SK-N-SH (cell line): Measurements from ENCODE around the gene CIAO3. TPM values are rescaled to one million over a fixed set of nuclear protein-coding genes. Genes with fewer than 3 reads are reported as not detected.
A peak's percentile ranks its signal among the peaks of the same experiment; 100 is the strongest.

Source experiments
- CTCF ChIA-PET: fragments of 300-600, 350-600 bp; formaldehyde crosslinking; extraction: SDS; loops from one replicate; lab custom pipeline; 2021; lab: Yijun Ruan, JAX
- POLR2A ChIA-PET: fragments of 350-600 bp; sonication (Branson Sonifier 250); formaldehyde crosslinking; extraction: SDS; loops from one replicate; lab custom pipeline; 2020; ENCODE audit warnings: antibody characterized with exemption, inconsistent platforms; lab: Yijun Ruan, JAX
- DNase-seq: peaks from one replicate; pipeline ENCODE4 v3.0.0; 2012
- H2AFZ ChIP-seq: fragments of 200-600 bp; sonication (generic); 2 replicates; pipeline ENCODE4 v1.8.1; 2016; ENCODE audit warnings: antibody characterized with exemption, mild to moderate bottlenecking, low read depth
- H3F3A ChIP-seq: fragments of 200-600 bp; sonication (generic); replicated peaks from 2 replicates; pipeline ENCODE3; 2016; ENCODE audit warnings: antibody characterized with exemption, mild to moderate bottlenecking; ENCODE audit not compliant: insufficient read depth
- H3K27ac ChIP-seq, 2 experiments: fragments of 200-500 bp in 1 of 2; fragments of 200-600 bp in 1 of 2; sonication (Bioruptor generic) in 1 of 2; sonication (generic), shearing (Covaris generic) in 1 of 2; 2 replicates each; pipeline versions ENCODE4 v1.5.1 to v1.6.1; 2014 to 2016; ENCODE audit warnings: low read depth in 2 of 2, inconsistent platforms in 1 of 2, low read length in 1 of 2, mild to moderate bottlenecking in 1 of 2, mixed read lengths in 1 of 2
- H3K27me3 ChIP-seq: fragments of 200-600 bp; sonication (generic), shearing (Covaris generic); 2 replicates; pipeline ENCODE4 v1.6.1; 2016; ENCODE audit warnings: mixed run types; ENCODE audit not compliant: insufficient read depth
- H3K36me3 ChIP-seq, 2 experiments: fragments of 200-500 bp in 1 of 2; fragments of 200-600 bp in 1 of 2; sonication (Bioruptor generic) in 1 of 2; sonication (generic) in 1 of 2; replicated peaks in 1 of 2; 2 replicates each; pipeline versions ENCODE3 to v1.5.1; 2014 to 2016; ENCODE audit warnings: low read length in 1 of 2, mild to moderate bottlenecking in 1 of 2; ENCODE audit not compliant: insufficient read depth in 2 of 2, control insufficient read depth in 1 of 2
- H3K4me1 ChIP-seq, 2 experiments: fragments of 200-500 bp in 1 of 2; fragments of 200-600 bp in 1 of 2; sonication (Bioruptor generic) in 1 of 2; sonication (generic), shearing (Covaris generic) in 1 of 2; 2 replicates each; pipeline versions ENCODE4 v1.5.1 to v1.6.1; 2014 to 2016; ENCODE audit warnings: low read depth in 1 of 2, low read length in 1 of 2, mixed run types in 1 of 2; ENCODE audit not compliant: insufficient read depth in 2 of 2, control insufficient read depth in 1 of 2
- H3K4me2 ChIP-seq: fragments of 200-600 bp; sonication (generic), shearing (Covaris generic); 2 replicates; pipeline ENCODE4 v1.6.1; 2017; ENCODE audit warnings: mixed run types
- H3K4me3 ChIP-seq, 2 experiments: fragments of 200-500 bp in 1 of 2; fragments of 200-600 bp in 1 of 2; sonication (Bioruptor generic) in 1 of 2; sonication (generic), shearing (Covaris generic) in 1 of 2; 2 replicates each; pipeline versions ENCODE4 v1.5.1 to v1.8.1; 2014 to 2016; ENCODE audit warnings: low read depth in 2 of 2, inconsistent platforms in 1 of 2, low read length in 1 of 2, mild to moderate bottlenecking in 1 of 2, mixed read lengths in 1 of 2, moderate library complexity in 1 of 2
- H3K79me2 ChIP-seq: fragments of 200-600 bp; sonication (generic); 2 replicates; pipeline ENCODE4 v1.8.1; 2017; ENCODE audit warnings: mild to moderate bottlenecking; ENCODE audit not compliant: insufficient read depth
- H3K9ac ChIP-seq: fragments of 200-600 bp; sonication (generic); 2 replicates; pipeline ENCODE4 v1.6.1; 2017; ENCODE audit warnings: mixed run types
- H3K9me2 ChIP-seq: fragments of 200-600 bp; sonication (generic); 2 replicates; pipeline ENCODE4 v1.6.1; 2017; ENCODE audit warnings: mixed run types
- H3K9me3 ChIP-seq: fragments of 200-600 bp; sonication (generic); 2 replicates; pipeline ENCODE4 v1.6.1; 2017; ENCODE audit warnings: mixed run types, mild to moderate bottlenecking, moderate library complexity
- H4K20me1 ChIP-seq: fragments of 200-600 bp; sonication (generic); 2 replicates; pipeline ENCODE4 v1.6.1; 2017; ENCODE audit warnings: mild to moderate bottlenecking, mixed run types; ENCODE audit not compliant: insufficient read depth
- EP300 ChIP-seq, 2 experiments: IDR thresholded peaks; 2 replicates each; pipeline versions ENCODE4 v1.4.0 to v1.6.1; 2012; ENCODE audit warnings: borderline replicate concordance in 1 of 2, low read depth in 1 of 2, low read length in 1 of 2
- GABPA ChIP-seq: IDR thresholded peaks from 2 replicates; pipeline ENCODE4 v1.4.0; 2012; ENCODE audit warnings: low read depth, mild to moderate bottlenecking
- GATA2 ChIP-seq: sonication (generic); formaldehyde crosslinking; IDR thresholded peaks from 2 replicates; pipeline ENCODE4 v1.5.0; 2020; ENCODE audit warnings: mild to moderate bottlenecking, missing genetic modification reagents
- MXI1 ChIP-seq: IDR thresholded peaks from 2 replicates; pipeline ENCODE4 v1.6.1; 2012; ENCODE audit warnings: mild to moderate bottlenecking, low read depth, low read length, improper control_type of control experiment
- NFIC ChIP-seq: IDR thresholded peaks from 2 replicates; pipeline ENCODE4 v1.4.0; 2012; ENCODE audit warnings: borderline replicate concordance
- NRF1 ChIP-seq: IDR thresholded peaks from 2 replicates; pipeline ENCODE4 v1.6.1; 2012; ENCODE audit warnings: low read depth, mild to moderate bottlenecking, low read length
- RCOR1 ChIP-seq: fragments of 150-350 bp; IDR thresholded peaks from 2 replicates; pipeline ENCODE4 v1.6.1; 2017; ENCODE audit warnings: antibody characterized with exemption, low read length
- RFX5 ChIP-seq: IDR thresholded peaks from 2 replicates; pipeline ENCODE4 v1.6.1; 2012; ENCODE audit warnings: mild to moderate bottlenecking, improper control_type of control experiment, low read length
- SIN3A ChIP-seq: IDR thresholded peaks from 2 replicates; pipeline ENCODE4 v1.6.1; 2012; ENCODE audit warnings: low read depth, mild to moderate bottlenecking, low read length, moderate library complexity, borderline replicate concordance
- TAF1 ChIP-seq: IDR thresholded peaks from 2 replicates; pipeline ENCODE4 v1.6.1; 2012; ENCODE audit warnings: low read depth, mild to moderate bottlenecking, low read length, moderate library complexity, borderline replicate concordance
- TEAD4 ChIP-seq: IDR thresholded peaks from 2 replicates; pipeline ENCODE4 v1.4.0; 2012; ENCODE audit warnings: mild to moderate bottlenecking, borderline replicate concordance; ENCODE audit not compliant: insufficient read depth
- YY1 ChIP-seq: IDR thresholded peaks from 2 replicates; pipeline ENCODE4 v1.4.0; 2012; ENCODE audit warnings: low read depth, mild to moderate bottlenecking
- WGBS: methylation state at CpG from one replicate; pipeline ENCODE4 v1.1.6; 2017; ENCODE audit warnings: low lambda C conversion rate; 5-methylcytosine and 5-hydroxymethylcytosine counted together
- polyA plus RNA-seq, 3 experiments: library from polyadenylated mRNA; depleted of rRNA; stranded (reverse); fragments of >200 nt; gene quantifications; 2 replicates each; pipeline ENCODE4 v1.2.3, GENCODE V29; 2012
- TF ChIP-seq, protein P1 (sequence below): IDR thresholded peaks from 2 replicates; pipeline ENCODE4 v1.6.1; 2012; ENCODE audit warnings: mild to moderate bottlenecking, low read depth, low read length, moderate library complexity
- TF ChIP-seq, protein P2 (sequence below): fragments of 150-350 bp; IDR thresholded peaks from 2 replicates; pipeline ENCODE4 v1.6.1; 2016; ENCODE audit warnings: mild to moderate bottlenecking, low read depth, low read length
- TF ChIP-seq, protein P3 (sequence below): IDR thresholded peaks from 2 replicates; pipeline ENCODE4; 2012
- TF ChIP-seq, protein P4 (sequence below): fragments of 200-600 bp; sonication (generic); IDR thresholded peaks from 2 replicates; pipeline ENCODE4 v1.6.1; 2017; ENCODE audit warnings: antibody characterized with exemption, mild to moderate bottlenecking, moderate library complexity
- TF ChIP-seq, protein P5 (sequence below): IDR thresholded peaks from 2 replicates; pipeline ENCODE4 v1.4.0; 2012; ENCODE audit warnings: low read depth, borderline replicate concordance
- TF ChIP-seq, protein P6 (sequence below): IDR thresholded peaks from 2 replicates; pipeline ENCODE4 v1.4.0; 2012; ENCODE audit warnings: low read depth, borderline replicate concordance
- TF ChIP-seq, protein P7 (sequence below): IDR thresholded peaks from 2 replicates; pipeline ENCODE4 v1.4.0; 2012; ENCODE audit warnings: low read depth

The CIAO3 gene
- polyA plus RNA-seq, 1 of the 3 experiments (the other 2 are of a cell fraction): 14.4 TPM

DNA sequence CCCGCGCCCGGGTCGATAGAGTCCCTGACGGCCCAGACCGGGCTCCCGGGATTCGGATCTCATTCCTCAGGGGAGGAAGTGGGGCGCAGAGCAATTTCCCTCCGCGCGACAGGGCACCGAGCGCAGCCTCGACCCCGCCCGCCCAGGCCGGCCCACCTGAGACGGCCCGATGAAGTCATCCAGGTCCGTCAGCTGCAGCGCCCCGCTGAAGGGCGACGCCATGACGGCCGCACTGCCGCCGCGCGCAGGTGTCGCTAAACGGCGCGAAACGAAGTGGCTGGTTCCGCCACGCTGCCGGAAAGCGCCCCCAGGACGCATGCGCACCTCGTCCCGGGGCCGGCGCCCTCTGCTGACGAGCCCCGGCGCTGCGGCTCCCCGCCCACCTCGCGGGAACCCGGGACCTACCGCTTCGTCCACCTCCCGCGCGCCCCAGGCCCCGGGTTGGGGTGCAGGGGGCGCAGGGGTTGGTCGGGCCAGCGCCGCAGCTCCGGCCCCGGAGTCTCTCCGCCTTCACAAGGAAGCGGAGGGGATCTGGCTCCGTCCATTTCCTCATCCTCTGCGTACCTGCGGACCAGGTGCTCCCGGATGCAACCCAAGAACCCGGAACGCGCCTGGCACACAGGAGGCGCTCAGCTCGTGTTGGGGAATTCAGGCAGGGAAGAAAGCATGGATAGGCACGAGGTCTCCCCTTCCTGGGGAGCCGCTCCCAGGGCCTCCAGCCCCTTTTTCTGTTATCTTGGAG is at the start of gene CIAO3 (continued):
- TF ChIP-seq, protein P1, sequence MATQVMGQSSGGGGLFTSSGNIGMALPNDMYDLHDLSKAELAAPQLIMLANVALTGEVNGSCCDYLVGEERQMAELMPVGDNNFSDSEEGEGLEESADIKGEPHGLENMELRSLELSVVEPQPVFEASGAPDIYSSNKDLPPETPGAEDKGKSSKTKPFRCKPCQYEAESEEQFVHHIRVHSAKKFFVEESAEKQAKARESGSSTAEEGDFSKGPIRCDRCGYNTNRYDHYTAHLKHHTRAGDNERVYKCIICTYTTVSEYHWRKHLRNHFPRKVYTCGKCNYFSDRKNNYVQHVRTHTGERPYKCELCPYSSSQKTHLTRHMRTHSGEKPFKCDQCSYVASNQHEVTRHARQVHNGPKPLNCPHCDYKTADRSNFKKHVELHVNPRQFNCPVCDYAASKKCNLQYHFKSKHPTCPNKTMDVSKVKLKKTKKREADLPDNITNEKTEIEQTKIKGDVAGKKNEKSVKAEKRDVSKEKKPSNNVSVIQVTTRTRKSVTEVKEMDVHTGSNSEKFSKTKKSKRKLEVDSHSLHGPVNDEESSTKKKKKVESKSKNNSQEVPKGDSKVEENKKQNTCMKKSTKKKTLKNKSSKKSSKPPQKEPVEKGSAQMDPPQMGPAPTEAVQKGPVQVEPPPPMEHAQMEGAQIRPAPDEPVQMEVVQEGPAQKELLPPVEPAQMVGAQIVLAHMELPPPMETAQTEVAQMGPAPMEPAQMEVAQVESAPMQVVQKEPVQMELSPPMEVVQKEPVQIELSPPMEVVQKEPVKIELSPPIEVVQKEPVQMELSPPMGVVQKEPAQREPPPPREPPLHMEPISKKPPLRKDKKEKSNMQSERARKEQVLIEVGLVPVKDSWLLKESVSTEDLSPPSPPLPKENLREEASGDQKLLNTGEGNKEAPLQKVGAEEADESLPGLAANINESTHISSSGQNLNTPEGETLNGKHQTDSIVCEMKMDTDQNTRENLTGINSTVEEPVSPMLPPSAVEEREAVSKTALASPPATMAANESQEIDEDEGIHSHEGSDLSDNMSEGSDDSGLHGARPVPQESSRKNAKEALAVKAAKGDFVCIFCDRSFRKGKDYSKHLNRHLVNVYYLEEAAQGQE: 0 out of 2 replicates have a peak, but pooled peaks have one; percentile 33
- TF ChIP-seq, protein P2, sequence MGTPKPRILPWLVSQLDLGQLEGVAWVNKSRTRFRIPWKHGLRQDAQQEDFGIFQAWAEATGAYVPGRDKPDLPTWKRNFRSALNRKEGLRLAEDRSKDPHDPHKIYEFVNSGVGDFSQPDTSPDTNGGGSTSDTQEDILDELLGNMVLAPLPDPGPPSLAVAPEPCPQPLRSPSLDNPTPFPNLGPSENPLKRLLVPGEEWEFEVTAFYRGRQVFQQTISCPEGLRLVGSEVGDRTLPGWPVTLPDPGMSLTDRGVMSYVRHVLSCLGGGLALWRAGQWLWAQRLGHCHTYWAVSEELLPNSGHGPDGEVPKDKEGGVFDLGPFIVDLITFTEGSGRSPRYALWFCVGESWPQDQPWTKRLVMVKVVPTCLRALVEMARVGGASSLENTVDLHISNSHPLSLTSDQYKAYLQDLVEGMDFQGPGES: no peak
- TF ChIP-seq, protein P3, sequence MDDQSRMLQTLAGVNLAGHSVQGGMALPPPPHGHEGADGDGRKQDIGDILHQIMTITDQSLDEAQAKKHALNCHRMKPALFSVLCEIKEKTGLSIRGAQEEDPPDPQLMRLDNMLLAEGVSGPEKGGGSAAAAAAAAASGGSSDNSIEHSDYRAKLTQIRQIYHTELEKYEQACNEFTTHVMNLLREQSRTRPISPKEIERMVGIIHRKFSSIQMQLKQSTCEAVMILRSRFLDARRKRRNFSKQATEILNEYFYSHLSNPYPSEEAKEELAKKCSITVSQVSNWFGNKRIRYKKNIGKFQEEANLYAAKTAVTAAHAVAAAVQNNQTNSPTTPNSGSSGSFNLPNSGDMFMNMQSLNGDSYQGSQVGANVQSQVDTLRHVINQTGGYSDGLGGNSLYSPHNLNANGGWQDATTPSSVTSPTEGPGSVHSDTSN: peak; percentile 44
- TF ChIP-seq RFX5: no peak
- peak; percentile 60 for TF ChIP-seq GABPA
- TF ChIP-seq, protein P4, sequence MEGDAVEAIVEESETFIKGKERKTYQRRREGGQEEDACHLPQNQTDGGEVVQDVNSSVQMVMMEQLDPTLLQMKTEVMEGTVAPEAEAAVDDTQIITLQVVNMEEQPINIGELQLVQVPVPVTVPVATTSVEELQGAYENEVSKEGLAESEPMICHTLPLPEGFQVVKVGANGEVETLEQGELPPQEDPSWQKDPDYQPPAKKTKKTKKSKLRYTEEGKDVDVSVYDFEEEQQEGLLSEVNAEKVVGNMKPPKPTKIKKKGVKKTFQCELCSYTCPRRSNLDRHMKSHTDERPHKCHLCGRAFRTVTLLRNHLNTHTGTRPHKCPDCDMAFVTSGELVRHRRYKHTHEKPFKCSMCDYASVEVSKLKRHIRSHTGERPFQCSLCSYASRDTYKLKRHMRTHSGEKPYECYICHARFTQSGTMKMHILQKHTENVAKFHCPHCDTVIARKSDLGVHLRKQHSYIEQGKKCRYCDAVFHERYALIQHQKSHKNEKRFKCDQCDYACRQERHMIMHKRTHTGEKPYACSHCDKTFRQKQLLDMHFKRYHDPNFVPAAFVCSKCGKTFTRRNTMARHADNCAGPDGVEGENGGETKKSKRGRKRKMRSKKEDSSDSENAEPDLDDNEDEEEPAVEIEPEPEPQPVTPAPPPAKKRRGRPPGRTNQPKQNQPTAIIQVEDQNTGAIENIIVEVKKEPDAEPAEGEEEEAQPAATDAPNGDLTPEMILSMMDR: peak; percentile 74
- TF ChIP-seq MXI1: peak; percentile 77
- TF ChIP-seq, all 33 proteins: peak for 18

DNA sequence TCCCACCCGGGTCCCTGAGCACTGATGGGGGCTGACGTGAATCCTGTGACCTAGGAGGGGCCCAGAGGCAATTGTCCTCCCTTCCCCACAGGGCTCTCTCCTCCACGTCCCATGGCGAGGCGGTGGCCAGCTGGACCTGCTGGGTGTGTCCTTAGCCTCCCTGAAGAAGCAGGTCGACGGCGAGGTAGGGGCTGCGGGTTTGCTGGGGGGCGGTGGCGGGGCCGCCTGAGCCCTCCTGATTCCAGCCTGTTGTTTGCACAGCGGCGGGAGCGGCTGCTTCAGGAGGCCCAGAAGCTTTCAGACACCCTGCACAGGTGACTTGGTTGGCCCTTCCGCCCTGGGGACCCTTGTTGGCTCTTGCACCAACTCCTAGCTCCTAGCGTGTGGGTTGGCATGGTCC is 49.3 kb upstream of the CIAO3 start:
- Histone ChIP-seq H3K4me1 (peaks cover 0 to 19% of the 10 kb centered on the region in 2 experiments; a peak in 1 of 4 replicates), H4K20me1 (peaks cover 20% of the 10 kb centered on the region; the same call in 1 of the 2 replicates), H3K36me3 (peaks cover 0 to 13% of the 10 kb centered on the region in 2 experiments), H3K27me3 (no peaks in the 10 kb centered on the region), H3K9me2 (no peaks in the 10 kb centered on the region), H3K9me3 (no peaks in the 10 kb centered on the region), H3K4me2 (no peak overlapping the region), H3K4me3 (no peak overlapping the region), H3K27ac (no peak overlapping the region), H3K79me2 (peaks cover 31% of the 10 kb centered on the region), H2AFZ (no peak overlapping the region), H3K9ac (no peak overlapping the region), H3F3A (no peaks in the 10 kb centered on the region)
- ChIA-PET CTCF (interaction anchor here (0.9 kb wide), 1 partner anchor 122 kb away, joined by 4 read pairs; the partner anchor contains the start of gene RHOT2), POLR2A (no interaction called here)
- no peak for DNase-seq
- WGBS: 96% methylated on average over 15 of the region's 17 CpGs
- no peak for TF ChIP-seq EP300 (IDR thresholded peaks at IDR 0.05; ENCODE audit: borderline replicate concordance in 1 of 2, low read depth in 1 of 2, low read length in 1 of 2)
- TF ChIP-seq SIN3A: no peak
- TF ChIP-seq, protein P5, sequence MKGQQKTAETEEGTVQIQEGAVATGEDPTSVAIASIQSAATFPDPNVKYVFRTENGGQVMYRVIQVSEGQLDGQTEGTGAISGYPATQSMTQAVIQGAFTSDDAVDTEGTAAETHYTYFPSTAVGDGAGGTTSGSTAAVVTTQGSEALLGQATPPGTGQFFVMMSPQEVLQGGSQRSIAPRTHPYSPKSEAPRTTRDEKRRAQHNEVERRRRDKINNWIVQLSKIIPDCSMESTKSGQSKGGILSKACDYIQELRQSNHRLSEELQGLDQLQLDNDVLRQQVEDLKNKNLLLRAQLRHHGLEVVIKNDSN: no peak
- no peak for TF ChIP-seq RCOR1
- TF ChIP-seq GATA2 (CRISPR knock-in tag): no peak
- no peak for TF ChIP-seq NFIC
- TF ChIP-seq, protein P6, sequence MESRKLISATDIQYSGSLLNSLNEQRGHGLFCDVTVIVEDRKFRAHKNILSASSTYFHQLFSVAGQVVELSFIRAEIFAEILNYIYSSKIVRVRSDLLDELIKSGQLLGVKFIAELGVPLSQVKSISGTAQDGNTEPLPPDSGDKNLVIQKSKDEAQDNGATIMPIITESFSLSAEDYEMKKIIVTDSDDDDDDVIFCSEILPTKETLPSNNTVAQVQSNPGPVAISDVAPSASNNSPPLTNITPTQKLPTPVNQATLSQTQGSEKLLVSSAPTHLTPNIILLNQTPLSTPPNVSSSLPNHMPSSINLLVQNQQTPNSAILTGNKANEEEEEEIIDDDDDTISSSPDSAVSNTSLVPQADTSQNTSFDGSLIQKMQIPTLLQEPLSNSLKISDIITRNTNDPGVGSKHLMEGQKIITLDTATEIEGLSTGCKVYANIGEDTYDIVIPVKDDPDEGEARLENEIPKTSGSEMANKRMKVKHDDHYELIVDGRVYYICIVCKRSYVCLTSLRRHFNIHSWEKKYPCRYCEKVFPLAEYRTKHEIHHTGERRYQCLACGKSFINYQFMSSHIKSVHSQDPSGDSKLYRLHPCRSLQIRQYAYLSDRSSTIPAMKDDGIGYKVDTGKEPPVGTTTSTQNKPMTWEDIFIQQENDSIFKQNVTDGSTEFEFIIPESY: no peak
- TF ChIP-seq TEAD4: no peak
- TF ChIP-seq, protein P7, sequence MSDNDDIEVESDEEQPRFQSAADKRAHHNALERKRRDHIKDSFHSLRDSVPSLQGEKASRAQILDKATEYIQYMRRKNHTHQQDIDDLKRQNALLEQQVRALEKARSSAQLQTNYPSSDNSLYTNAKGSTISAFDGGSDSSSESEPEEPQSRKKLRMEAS: no peak
- TF ChIP-seq YY1: no peak
- TF ChIP-seq TAF1: no peak
- TF ChIP-seq NRF1: no peak
